ENCODE results near the gene ADAMTS14. TPM values are rescaled to one million over a fixed set of nuclear protein-coding genes. Genes with fewer than 3 reads are reported as not detected.

Gene ADAMTS14
- total RNA-seq, 1 donor from 2014 or later, result 1.3 TPM

DNA sequence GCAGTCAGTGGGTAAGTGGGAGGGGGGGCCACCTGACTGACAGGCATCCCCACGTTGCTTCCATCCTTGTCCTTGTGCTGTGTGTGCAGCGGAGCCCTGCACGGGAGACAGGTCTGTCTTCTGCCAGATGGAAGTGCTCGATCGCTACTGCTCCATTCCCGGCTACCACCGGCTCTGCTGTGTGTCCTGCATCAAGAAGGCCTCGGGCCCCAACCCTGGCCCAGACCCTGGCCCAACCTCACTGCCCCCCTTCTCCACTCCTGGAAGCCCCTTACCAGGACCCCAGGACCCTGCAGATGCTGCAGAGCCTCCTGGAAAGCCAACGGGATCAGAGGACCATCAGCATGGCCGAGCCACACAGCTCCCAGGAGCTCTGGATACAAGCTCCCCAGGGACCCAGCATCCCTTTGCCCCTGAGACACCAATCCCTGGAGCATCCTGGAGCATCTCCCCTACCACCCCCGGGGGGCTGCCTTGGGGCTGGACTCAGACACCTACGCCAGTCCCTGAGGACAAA is 88.0 kb downstream of the ADAMTS14 start:
- peaks cover 10% of the 10 kb centered on the region for H3K27me3 ChIP-seq (ENCODE audit: control insufficient read depth, insufficient read depth, low read length)
- no peaks in the 10 kb centered on the region for H3K36me3 ChIP-seq (ENCODE audit: control insufficient read depth, insufficient read depth, low read length)
- H3K4me3 ChIP-seq (ENCODE audit: low read depth, low read length), result no peak overlapping the region
- DNase-seq (ENCODE audit: low read depth), result no peak
- TF ChIP-seq CTCF (IDR thresholded peaks at IDR 0.05; ENCODE audit: insufficient read depth, low read length, poor library complexity, severe bottlenecking), result no peak

DNA sequence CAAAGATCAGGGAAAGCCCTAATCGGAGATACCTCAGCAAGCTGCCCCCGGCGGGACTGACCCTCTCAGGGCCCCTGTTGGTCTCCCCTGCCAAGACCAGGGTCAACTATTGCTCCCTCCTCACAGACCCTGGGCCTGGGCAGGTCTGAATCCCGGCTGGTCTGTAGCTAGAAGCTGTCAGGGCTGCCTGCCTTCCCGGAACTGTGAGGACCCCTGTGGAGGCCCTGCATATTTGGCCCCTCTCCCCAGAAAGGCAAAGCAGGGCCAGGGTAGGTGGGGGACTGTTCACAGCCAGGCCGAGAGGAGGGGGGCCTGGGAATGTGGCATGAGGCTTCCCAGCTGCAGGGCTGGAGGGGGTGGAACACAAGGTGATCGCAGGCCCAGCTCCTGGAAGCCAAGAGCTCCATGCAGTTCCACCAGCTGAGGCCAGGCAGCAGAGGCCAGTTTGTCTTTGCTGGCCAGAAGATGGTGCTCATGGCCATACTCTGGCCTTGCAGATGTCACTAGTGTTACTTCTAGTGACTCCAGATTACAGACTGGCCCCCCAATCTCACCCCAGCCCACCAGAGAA is 88.8 kb downstream of the ADAMTS14 start:
- no peak for TF ChIP-seq CTCF (IDR thresholded peaks at IDR 0.05; ENCODE audit: insufficient read depth, low read length, poor library complexity, severe bottlenecking)
- H3K27me3 ChIP-seq (ENCODE audit: control insufficient read depth, insufficient read depth, low read length), result peaks cover 10% of the 10 kb centered on the region
- H3K4me3 ChIP-seq (ENCODE audit: low read depth, low read length), result no peak overlapping the region
- H3K36me3 ChIP-seq (ENCODE audit: control insufficient read depth, insufficient read depth, low read length), result no peaks in the 10 kb centered on the region
- no peak for DNase-seq (ENCODE audit: low read depth)

- Histone ChIP-seq H3K36me3 (ENCODE audit: control insufficient read depth, insufficient read depth, low read length) (no peaks in the 10 kb centered on the region), H3K4me3 (ENCODE audit: low read depth, low read length) (no peak overlapping the region), H3K27me3 (ENCODE audit: control insufficient read depth, insufficient read depth, low read length) (peaks cover 10% of the 10 kb centered on the region)
- no peak for TF ChIP-seq CTCF (IDR thresholded peaks at IDR 0.05; ENCODE audit: insufficient read depth, low read length, poor library complexity, severe bottlenecking)
- DNase-seq (ENCODE audit: low read depth), result no peak
These were observed 89.5 kb downstream of the ADAMTS14 start for GRCh38 chr10:70761727-70762350.

GRCh38 chr10:70762441-70763175 is 90.3 kb downstream of the ADAMTS14 start:
- H3K27me3 ChIP-seq (ENCODE audit: control insufficient read depth, insufficient read depth, low read length), result peaks cover 10% of the 10 kb centered on the region
- H3K36me3 ChIP-seq (ENCODE audit: control insufficient read depth, insufficient read depth, low read length), result no peaks in the 10 kb centered on the region
- H3K4me3 ChIP-seq (ENCODE audit: low read depth, low read length), result no peak overlapping the region
- TF ChIP-seq CTCF (IDR thresholded peaks at IDR 0.05; ENCODE audit: insufficient read depth, low read length, poor library complexity, severe bottlenecking), result no peak
- no peak for DNase-seq (ENCODE audit: low read depth)

GRCh38 chr10:70763567-70763966 is 91.3 kb downstream of the ADAMTS14 start:
- no peak for TF ChIP-seq CTCF (IDR thresholded peaks at IDR 0.05; ENCODE audit: insufficient read depth, low read length, poor library complexity, severe bottlenecking)
- Histone ChIP-seq H3K27me3 (ENCODE audit: control insufficient read depth, insufficient read depth, low read length) (peaks cover 10% of the 10 kb centered on the region), H3K4me3 (ENCODE audit: low read depth, low read length) (no peak overlapping the region), H3K36me3 (ENCODE audit: control insufficient read depth, insufficient read depth, low read length) (no peaks in the 10 kb centered on the region)
- no peak for DNase-seq (ENCODE audit: low read depth)

All from kidney epithelial cell (primary cell).